ENCODE measurements around the gene GPR132.
"Not testable (repeated sequence)": the region's sequence is repeated elsewhere in the genome, so short reads cannot be mapped to it uniquely, and the experiment has no call there.

DNA sequence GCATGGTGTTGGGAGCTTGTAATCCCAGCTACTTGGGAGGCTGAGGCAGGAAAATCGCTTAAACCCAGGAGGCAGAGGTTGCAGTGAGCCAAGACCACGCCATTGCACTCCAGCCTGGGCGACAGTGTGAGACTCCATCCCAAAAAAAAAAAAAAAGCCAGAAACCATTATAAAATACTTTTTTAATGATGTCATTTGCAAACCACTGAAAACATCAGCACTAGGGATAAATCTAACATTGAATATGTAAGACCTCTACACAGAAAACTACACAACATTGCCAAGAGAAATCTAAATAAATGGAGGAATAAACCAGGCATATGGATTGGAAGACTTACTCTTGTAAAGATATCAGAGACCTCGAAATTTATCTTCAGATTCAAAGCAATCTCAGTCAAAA is 37.5 kb downstream of the GPR132 start:
- TF ChIP-seq, protein P1, sequence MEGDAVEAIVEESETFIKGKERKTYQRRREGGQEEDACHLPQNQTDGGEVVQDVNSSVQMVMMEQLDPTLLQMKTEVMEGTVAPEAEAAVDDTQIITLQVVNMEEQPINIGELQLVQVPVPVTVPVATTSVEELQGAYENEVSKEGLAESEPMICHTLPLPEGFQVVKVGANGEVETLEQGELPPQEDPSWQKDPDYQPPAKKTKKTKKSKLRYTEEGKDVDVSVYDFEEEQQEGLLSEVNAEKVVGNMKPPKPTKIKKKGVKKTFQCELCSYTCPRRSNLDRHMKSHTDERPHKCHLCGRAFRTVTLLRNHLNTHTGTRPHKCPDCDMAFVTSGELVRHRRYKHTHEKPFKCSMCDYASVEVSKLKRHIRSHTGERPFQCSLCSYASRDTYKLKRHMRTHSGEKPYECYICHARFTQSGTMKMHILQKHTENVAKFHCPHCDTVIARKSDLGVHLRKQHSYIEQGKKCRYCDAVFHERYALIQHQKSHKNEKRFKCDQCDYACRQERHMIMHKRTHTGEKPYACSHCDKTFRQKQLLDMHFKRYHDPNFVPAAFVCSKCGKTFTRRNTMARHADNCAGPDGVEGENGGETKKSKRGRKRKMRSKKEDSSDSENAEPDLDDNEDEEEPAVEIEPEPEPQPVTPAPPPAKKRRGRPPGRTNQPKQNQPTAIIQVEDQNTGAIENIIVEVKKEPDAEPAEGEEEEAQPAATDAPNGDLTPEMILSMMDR (IDR thresholded peaks at IDR 0.05 in 8 of 11, conservative IDR thresholded peaks at IDR 0.05 in 3 of 11): not testable (repeated sequence)
- TF ChIP-seq POLR2A, POLR2AphosphoS5 (IDR thresholded peaks at IDR 0.05): not testable (repeated sequence)
